ENCODE data around the gene SORCS2. TPM values are rescaled to one million over a fixed set of nuclear protein-coding genes. Genes with fewer than 3 reads are reported as not detected.

Gene SORCS2
- total and polyA plus RNA-seq, 2 experiments from 2014 or later: 0.38 to 1.4 TPM

- in situ Hi-C loops (cut with MboI): no loop called here
- H3K27me3 ChIP-seq (replicated peaks; ENCODE audit: insufficient read depth): peaks cover 15% of the 10 kb centered on the region
- DNase-seq: no peak
- no peaks in the 10 kb centered on the region for H3F3A ChIP-seq (ENCODE audit: insufficient read depth)
- no peaks in the 10 kb centered on the region for H3K4me1 ChIP-seq (ENCODE audit: insufficient read depth)
- no peak overlapping the region for H3K4me2 ChIP-seq (ENCODE audit: unreplicated experiment)
- no peak overlapping the region for H3K27ac ChIP-seq
- no peaks in the 10 kb centered on the region for H3K36me3 ChIP-seq (ENCODE audit: low read depth)
- WGBS, 2 experiments (ENCODE audit: low coverage in 1 of 2, low lambda C conversion rate in 2 of 2, missing lambda C conversion rate in 2 of 2): 22 to 30% methylated on average over 2 of the region's 2 CpGs
- H3K4me3 ChIP-seq: no peak overlapping the region
- no peaks in the 10 kb centered on the region for H3K9me2 ChIP-seq (ENCODE audit: insufficient read depth)
- H3K79me2 ChIP-seq (ENCODE audit: insufficient read depth): no peaks in the 10 kb centered on the region
- H4K20me1 ChIP-seq (ENCODE audit: insufficient read depth): no peaks in the 10 kb centered on the region
- TF ChIP-seq EZH2phosphoT487 (IDR thresholded peaks at IDR 0.05; ENCODE audit: insufficient read depth, low read depth): no peak
- H3K9me3 ChIP-seq (ENCODE audit: low read depth): no peaks in the 10 kb centered on the region
- no peak overlapping the region for H2AFZ ChIP-seq
- no peak overlapping the region for H3K9ac ChIP-seq
Measured at GRCh38 chr4:7400671-7401298, 208.4 kb downstream of the SORCS2 start.

DNA sequence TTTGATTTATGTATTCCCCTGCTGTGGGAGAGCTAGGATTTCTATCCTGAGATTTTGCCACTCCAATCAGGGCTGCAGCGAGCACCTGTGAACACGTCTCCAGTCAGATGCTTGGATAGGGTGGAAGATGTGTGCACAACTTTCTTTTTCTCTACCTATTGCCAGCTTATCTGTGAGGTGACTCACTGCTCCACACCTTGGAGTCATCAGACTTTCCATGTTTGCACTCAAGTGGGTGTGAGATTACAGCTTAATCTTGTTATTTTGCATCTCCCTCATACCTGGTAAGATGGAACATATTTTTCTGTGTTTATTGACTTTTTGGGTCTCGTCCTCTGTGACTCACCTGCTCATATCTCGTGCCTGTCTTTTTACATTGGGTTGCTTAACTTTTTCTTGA lies 210.2 kb downstream of the SORCS2 start:
- no peak overlapping the region for H3K9ac ChIP-seq
- H4K20me1 ChIP-seq (ENCODE audit: insufficient read depth): no peaks in the 10 kb centered on the region
- no peaks in the 10 kb centered on the region for H3K36me3 ChIP-seq (ENCODE audit: low read depth)
- no peak for DNase-seq
- H3K4me1 ChIP-seq (ENCODE audit: insufficient read depth): no peaks in the 10 kb centered on the region
- no peak overlapping the region for H3K27ac ChIP-seq
- in situ Hi-C loops (cut with MboI): no loop called here
- no peak overlapping the region for H3K4me3 ChIP-seq
- H3K79me2 ChIP-seq (ENCODE audit: insufficient read depth): no peaks in the 10 kb centered on the region
- TF ChIP-seq EZH2phosphoT487 (IDR thresholded peaks at IDR 0.05; ENCODE audit: insufficient read depth, low read depth) (no peak), EZH2 (IDR thresholded peaks at IDR 0.05; ENCODE audit: insufficient read depth, poor library complexity, severe bottlenecking) (no peak)
- no peaks in the 10 kb centered on the region for H3K9me3 ChIP-seq (ENCODE audit: low read depth)
- H3K27me3 ChIP-seq (replicated peaks; ENCODE audit: insufficient read depth): peaks cover 28% of the 10 kb centered on the region
- H2AFZ ChIP-seq: no peak overlapping the region
- H3K4me2 ChIP-seq (ENCODE audit: unreplicated experiment): no peak overlapping the region
- no peaks in the 10 kb centered on the region for H3K9me2 ChIP-seq (ENCODE audit: insufficient read depth)
- WGBS, 2 experiments (ENCODE audit: low coverage in 1 of 2, low lambda C conversion rate in 2 of 2, missing lambda C conversion rate in 2 of 2): 33% methylated on average over 4 of the region's 4 CpGs
- H3F3A ChIP-seq (ENCODE audit: insufficient read depth): no peaks in the 10 kb centered on the region

- TF ChIP-seq EZH2phosphoT487 (IDR thresholded peaks at IDR 0.05; ENCODE audit: insufficient read depth, low read depth) (no peak), EZH2 (IDR thresholded peaks at IDR 0.05; ENCODE audit: insufficient read depth, poor library complexity, severe bottlenecking) (no peak)
- peak; percentile 6 for DNase-seq
- no peaks in the 10 kb centered on the region for H3K4me1 ChIP-seq (ENCODE audit: insufficient read depth)
- no peaks in the 10 kb centered on the region for H3K9me2 ChIP-seq (ENCODE audit: insufficient read depth)
- H3K4me2 ChIP-seq (ENCODE audit: unreplicated experiment): no peak overlapping the region
- H2AFZ ChIP-seq: no peak overlapping the region
- H3K27me3 ChIP-seq (replicated peaks; ENCODE audit: insufficient read depth): peaks cover 28% of the 10 kb centered on the region
- H3K9me3 ChIP-seq (ENCODE audit: low read depth): no peaks in the 10 kb centered on the region
- WGBS, 2 experiments (ENCODE audit: low coverage in 1 of 2, low lambda C conversion rate in 2 of 2, missing lambda C conversion rate in 2 of 2): 4 to 13% methylated on average over 3 of the region's 3 CpGs
- no peaks in the 10 kb centered on the region for H4K20me1 ChIP-seq (ENCODE audit: insufficient read depth)
- in situ Hi-C loops (cut with MboI): no loop called here
- H3K9ac ChIP-seq: no peak overlapping the region
- H3K79me2 ChIP-seq (ENCODE audit: insufficient read depth): no peaks in the 10 kb centered on the region
- no peaks in the 10 kb centered on the region for H3F3A ChIP-seq (ENCODE audit: insufficient read depth)
- no peaks in the 10 kb centered on the region for H3K36me3 ChIP-seq (ENCODE audit: low read depth)
- no peak overlapping the region for H3K4me3 ChIP-seq
- H3K27ac ChIP-seq: no peak overlapping the region
Measured at GRCh38 chr4:7403001-7403400, 210.7 kb downstream of the SORCS2 start.

GRCh38 chr4:7408166-7408565 lies 215.8 kb downstream of the SORCS2 start:
- no peaks in the 10 kb centered on the region for H3F3A ChIP-seq (ENCODE audit: insufficient read depth)
- H3K36me3 ChIP-seq (ENCODE audit: low read depth): no peaks in the 10 kb centered on the region
- no peak overlapping the region for H3K9ac ChIP-seq
- no peak overlapping the region for H2AFZ ChIP-seq
- TF ChIP-seq EZH2phosphoT487 (IDR thresholded peaks at IDR 0.05; ENCODE audit: insufficient read depth, low read depth) (no peak), EZH2 (IDR thresholded peaks at IDR 0.05; ENCODE audit: insufficient read depth, poor library complexity, severe bottlenecking) (no peak)
- peaks cover 17% of the 10 kb centered on the region for H3K27me3 ChIP-seq (replicated peaks; ENCODE audit: insufficient read depth)
- H3K9me2 ChIP-seq (ENCODE audit: insufficient read depth): no peaks in the 10 kb centered on the region
- H3K79me2 ChIP-seq (ENCODE audit: insufficient read depth): no peaks in the 10 kb centered on the region
- no peaks in the 10 kb centered on the region for H3K4me1 ChIP-seq (ENCODE audit: insufficient read depth)
- in situ Hi-C loops (cut with MboI): no loop called here
- H3K4me2 ChIP-seq (ENCODE audit: unreplicated experiment): no peak overlapping the region
- H4K20me1 ChIP-seq (ENCODE audit: insufficient read depth): no peaks in the 10 kb centered on the region
- H3K27ac ChIP-seq: no peak overlapping the region
- no peaks in the 10 kb centered on the region for H3K9me3 ChIP-seq (ENCODE audit: low read depth)
- no peak for DNase-seq
- WGBS, 2 experiments (ENCODE audit: low coverage in 1 of 2, low lambda C conversion rate in 2 of 2, missing lambda C conversion rate in 2 of 2): 59 to 61% methylated on average over 4 of the region's 4 CpGs
- H3K4me3 ChIP-seq: no peak overlapping the region

DNA sequence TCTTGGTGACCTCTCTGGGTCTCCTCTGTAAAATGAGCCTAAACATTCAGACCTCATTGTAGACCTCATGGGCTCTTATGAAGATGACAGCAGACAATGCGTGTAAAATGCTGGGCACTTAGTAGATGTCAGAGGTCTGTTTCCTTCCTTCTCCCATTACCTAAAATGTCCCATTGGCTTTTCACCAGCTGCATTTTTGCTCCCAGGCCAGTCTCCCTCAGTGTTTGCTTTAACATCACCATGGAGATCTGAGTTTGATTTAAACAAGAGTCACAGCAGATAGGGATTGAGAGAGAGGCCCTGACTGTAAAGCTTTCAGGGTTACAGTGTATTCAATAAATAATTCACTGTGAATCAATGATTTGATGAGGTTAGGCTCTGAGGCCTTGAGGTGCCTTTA lies 218.1 kb downstream of the SORCS2 start:
- no peak overlapping the region for H3K4me2 ChIP-seq (ENCODE audit: unreplicated experiment)
- no peaks in the 10 kb centered on the region for H3K9me3 ChIP-seq (ENCODE audit: low read depth)
- no peaks in the 10 kb centered on the region for H3F3A ChIP-seq (ENCODE audit: insufficient read depth)
- no peaks in the 10 kb centered on the region for H3K4me1 ChIP-seq (ENCODE audit: insufficient read depth)
- DNase-seq: no peak
- no peaks in the 10 kb centered on the region for H3K36me3 ChIP-seq (ENCODE audit: low read depth)
- no peaks in the 10 kb centered on the region for H4K20me1 ChIP-seq (ENCODE audit: insufficient read depth)
- no peak for TF ChIP-seq EZH2phosphoT487 (IDR thresholded peaks at IDR 0.05; ENCODE audit: insufficient read depth, low read depth)
- no peak for TF ChIP-seq EZH2 (IDR thresholded peaks at IDR 0.05; ENCODE audit: insufficient read depth, poor library complexity, severe bottlenecking)
- H3K27ac ChIP-seq: no peak overlapping the region
- no peak overlapping the region for H3K9ac ChIP-seq
- peaks cover 25% of the 10 kb centered on the region for H3K27me3 ChIP-seq (replicated peaks; ENCODE audit: insufficient read depth)
- no peaks in the 10 kb centered on the region for H3K79me2 ChIP-seq (ENCODE audit: insufficient read depth)
- no peak overlapping the region for H3K4me3 ChIP-seq
- in situ Hi-C loops (cut with MboI): no loop called here
- 59 to 74% methylated on average over 1 of the region's 1 CpG for WGBS, 2 experiments (ENCODE audit: low coverage in 1 of 2, low lambda C conversion rate in 2 of 2, missing lambda C conversion rate in 2 of 2)
- no peaks in the 10 kb centered on the region for H3K9me2 ChIP-seq (ENCODE audit: insufficient read depth)
- no peak overlapping the region for H2AFZ ChIP-seq

Data from GM23248 (cell line).